Measurements from ENCODE around the gene COL3A1. TPM values are rescaled to one million over a fixed set of nuclear protein-coding genes. Genes with fewer than 3 reads are reported as not detected.

The COL3A1 gene
- total and polyA plus RNA-seq, 12 donors, result 33.5 to 700 (median 73.5) TPM

- Histone ChIP-seq H3K4me1 (peaks cover 0 to 19% (median 0%) of the 10 kb centered on the region in 9 donors), H3K27me3 (no peaks in the 10 kb centered on the region), H3K4me3 (peak overlapping the region in 1 of 10 donors; percentile 8), H3K36me3 (no peaks in the 10 kb centered on the region), H3K9me3 (peaks cover 0 to 24% (median 0%) of the 10 kb centered on the region in 11 donors), H3K27ac (peak overlapping the region in 8 of 10 donors; percentile 27 to 74 (median 54))
- ATAC-seq (peak in 7 of 8 donors; percentile 24 to 80 (median 62)), DNase-seq (peak in 1 of 2 donors; percentile 49)
- TF ChIP-seq CTCF (IDR thresholded peaks at IDR 0.05), result no peak
- intact Hi-C loops (cut with DNase I), result no loop called here
- 32 to 45% methylated on average over 4 of the region's 4 CpGs for WGBS, 2 donors
These were observed 34.0 kb upstream of the COL3A1 start for GRCh38 chr2:188940171-188940570.

- TF ChIP-seq CTCF (IDR thresholded peaks at IDR 0.05), result no peak
- H3K36me3 ChIP-seq, result no peaks in the 10 kb centered on the region
- H3K27ac ChIP-seq, result no peak overlapping the region
- peaks cover 0 to 12% (median 0%) of the 10 kb centered on the region in 9 donors for H3K4me1 ChIP-seq
- H3K4me3 ChIP-seq, result no peak overlapping the region
- no peak for DNase-seq
- intact Hi-C loops (cut with DNase I), result no loop called here
- WGBS, 2 donors, result 95 to 96% methylated on average over 21 of the region's 21 CpGs
- no peaks in the 10 kb centered on the region for H3K27me3 ChIP-seq
- ATAC-seq, result no peak
- H3K9me3 ChIP-seq, result peaks cover 0 to 25% (median 0%) of the 10 kb centered on the region in 11 donors
These were observed 29.7 kb upstream of the COL3A1 start for GRCh38 chr2:188944442-188944841.

- no peak overlapping the region for H3K27ac ChIP-seq
- H3K36me3 ChIP-seq, result no peaks in the 10 kb centered on the region
- no peaks in the 10 kb centered on the region for H3K4me1 ChIP-seq
- H3K27me3 ChIP-seq, result no peaks in the 10 kb centered on the region
- no peak overlapping the region for H3K4me3 ChIP-seq
- no peak for ATAC-seq
- TF ChIP-seq CTCF (IDR thresholded peaks at IDR 0.05), result no peak
- peaks cover 0 to 9% (median 0%) of the 10 kb centered on the region in 11 donors for H3K9me3 ChIP-seq
- intact Hi-C loops (cut with DNase I), result no loop called here
- WGBS, 2 donors, result 91 to 92% methylated on average over 25 of the region's 25 CpGs
- no peak for DNase-seq
These were observed 24.9 kb upstream of the COL3A1 start for GRCh38 chr2:188949046-188949818.

GRCh38 chr2:188952901-188953300 is 21.3 kb upstream of the COL3A1 start:
- H3K4me1 ChIP-seq, result no peaks in the 10 kb centered on the region
- no peaks in the 10 kb centered on the region for H3K36me3 ChIP-seq
- no peak for TF ChIP-seq CTCF (IDR thresholded peaks at IDR 0.05)
- no peak for DNase-seq
- no peak overlapping the region for H3K27ac ChIP-seq
- H3K27me3 ChIP-seq, result no peaks in the 10 kb centered on the region
- H3K4me3 ChIP-seq, result no peak overlapping the region
- H3K9me3 ChIP-seq, result no peaks in the 10 kb centered on the region
- intact Hi-C loops (cut with DNase I), result no loop called here
- no peak for ATAC-seq
